Right atrium auricular region (tissue), 2 donors: Measurements from ENCODE around the gene PAIP1. TPM values are rescaled to one million over a fixed set of nuclear protein-coding genes. Genes with fewer than 3 reads are reported as not detected.

Experiments
- DNase-seq: peaks from one replicate; pipeline ENCODE4 v3.0.0-alpha.2; 2019; ENCODE audit warnings: low spot score
- H3K27ac ChIP-seq, 2 donors: fragments of 200-600 bp; sonication (generic); 1 replicate in 1 of 2; 2 replicates in 1 of 2; pipeline ENCODE4 v1.5.1; 2016 to 2019
- H3K27me3 ChIP-seq, 2 donors: fragments of 200-600 bp; sonication (generic); one replicate each; pipeline versions ENCODE4 v1.5.1 to v1.6.0; 2017 to 2019
- H3K36me3 ChIP-seq: fragments of 200-600 bp; sonication (generic); one replicate; pipeline ENCODE4 v1.5.1; 2016
- H3K4me1 ChIP-seq, 2 donors: fragments of 200-600 bp; sonication (generic); one replicate each; pipeline versions ENCODE4 v1.5.1 to v1.6.0; 2017 to 2019
- H3K4me3 ChIP-seq, 2 donors: fragments of 200-600 bp; sonication (generic); 1 replicate in 1 of 2; 2 replicates in 1 of 2; pipeline ENCODE4 v1.5.1; 2017 to 2019; ENCODE audit warnings: mild to moderate bottlenecking in 1 of 2, moderate library complexity in 1 of 2
- H3K9me3 ChIP-seq, 2 donors: fragments of 200-600 bp; sonication (generic); one replicate each; pipeline ENCODE4 v1.5.1; 2019
- CTCF ChIP-seq, 2 donors: fragments of 200-600 bp; sonication (generic); IDR thresholded peaks; one replicate each; pipeline ENCODE4 v1.5.1; 2019; ENCODE audit warnings: antibody characterized with exemption in 2 of 2
- total RNA-seq, 2 donors: library from RNA; depleted of rRNA; stranded (reverse); fragments of >200 nt; gene quantifications; one replicate each; pipeline ENCODE4 v1.1.0, GENCODE V29; 2016

PAIP1 gene
- total RNA-seq, 2 donors from 2014 or later: 68.0 to 80.3 TPM

GRCh38 chr5:43547532-43547931 is 9.3 kb downstream of the PAIP1 start:
- Histone ChIP-seq H3K27me3 (no peaks in the 10 kb centered on the region), H3K27ac (no peak overlapping the region), H3K4me1 (peaks cover 0 to 7% of the 10 kb centered on the region in 2 donors), H3K9me3 (no peaks in the 10 kb centered on the region), H3K36me3 (peaks cover 50% of the 10 kb centered on the region), H3K4me3 (no peak overlapping the region)
- DNase-seq: no peak
- no peak for TF ChIP-seq CTCF (IDR thresholded peaks at IDR 0.05)

- no peak for DNase-seq
- no peak overlapping the region for H3K4me3 ChIP-seq
- H3K36me3 ChIP-seq: peaks cover 59% of the 10 kb centered on the region
- H3K27ac ChIP-seq: no peak overlapping the region
- H3K27me3 ChIP-seq: no peaks in the 10 kb centered on the region
- no peak for TF ChIP-seq CTCF (IDR thresholded peaks at IDR 0.05)
- no peaks in the 10 kb centered on the region for H3K9me3 ChIP-seq
- no peaks in the 10 kb centered on the region for H3K4me1 ChIP-seq
Observed at GRCh38 chr5:43543434-43543833, 13.4 kb downstream of the PAIP1 start.

- TF ChIP-seq CTCF (IDR thresholded peaks at IDR 0.05): no peak
- H3K27ac ChIP-seq: no peak overlapping the region
- no peaks in the 10 kb centered on the region for H3K27me3 ChIP-seq
- no peak for DNase-seq
- no peaks in the 10 kb centered on the region for H3K9me3 ChIP-seq
- peaks cover 59% of the 10 kb centered on the region for H3K36me3 ChIP-seq
- no peak overlapping the region for H3K4me3 ChIP-seq
- no peaks in the 10 kb centered on the region for H3K4me1 ChIP-seq
Observed at GRCh38 chr5:43540746-43541145, 16.1 kb downstream of the PAIP1 start.

- no peak for TF ChIP-seq CTCF (IDR thresholded peaks at IDR 0.05)
- Histone ChIP-seq H3K4me1 (no peaks in the 10 kb centered on the region), H3K27ac (no peak overlapping the region), H3K9me3 (no peaks in the 10 kb centered on the region), H3K4me3 (no peak overlapping the region), H3K27me3 (no peaks in the 10 kb centered on the region), H3K36me3 (peaks cover 57% of the 10 kb centered on the region)
- DNase-seq: no peak
Observed at GRCh38 chr5:43536972-43537371, 19.9 kb downstream of the PAIP1 start.

- Histone ChIP-seq H3K27ac (no peak overlapping the region), H3K4me3 (no peak overlapping the region), H3K9me3 (no peaks in the 10 kb centered on the region), H3K36me3 (peaks cover 70% of the 10 kb centered on the region), H3K27me3 (no peaks in the 10 kb centered on the region), H3K4me1 (no peaks in the 10 kb centered on the region)
- DNase-seq: no peak
- TF ChIP-seq CTCF (IDR thresholded peaks at IDR 0.05): no peak
Observed at GRCh38 chr5:43533646-43534045, 23.2 kb downstream of the PAIP1 start.

- Histone ChIP-seq H3K9me3 (no peaks in the 10 kb centered on the region), H3K27ac (no peak overlapping the region), H3K27me3 (no peaks in the 10 kb centered on the region), H3K36me3 (peaks cover 59% of the 10 kb centered on the region), H3K4me3 (no peak overlapping the region), H3K4me1 (no peaks in the 10 kb centered on the region)
- no peak for DNase-seq
- TF ChIP-seq CTCF (IDR thresholded peaks at IDR 0.05): no peak
Observed at GRCh38 chr5:43530648-43531047, 26.2 kb downstream of the PAIP1 start.
